ENCODE measurements around the gene ADAMTS6. TPM values are rescaled to one million over a fixed set of nuclear protein-coding genes. Genes with fewer than 3 reads are reported as not detected.

ADAMTS6 gene
- total RNA-seq, 1 experiment from 2014 or later, result 2.8 TPM

- Mint-ChIP-seq H3K4me3 (peak overlapping the region; percentile 77), H3K27ac (peak overlapping the region; percentile 97), H3K4me1 (peaks cover 33% of the 10 kb centered on the region), H3K36me3 (no peaks in the 10 kb centered on the region), H3K9me3 (no peaks in the 10 kb centered on the region), H3K27me3 (ENCODE audit: low read depth) (peaks cover 6% of the 10 kb centered on the region)
- ChIA-PET CTCF (interaction anchor here (1.0 to 6.6 kb wide), 6 partner anchors 67 to 380 kb away, joined by 3 to 66 read pairs (median 4); partner anchors contain the start of gene ADAMTS6), POLR2A (interaction anchor here (0.7 to 2.0 kb wide), 6 partner anchors 40 to 620 kb away, joined by 3 to 13 read pairs (median 5); partner anchors contain the start of gene ADAMTS6)
- ATAC-seq (peak; percentile 13), DNase-seq (ENCODE audit: low spot score) (no peak)
- TF ChIP-seq ZNF138 (CRISPR knock-in tag; conservative IDR thresholded peaks at IDR 0.05) (no peak), ELF4 (CRISPR knock-in tag; IDR thresholded peaks at IDR 0.05; ENCODE audit: low read depth) (no peak), PRDM15 (CRISPR knock-in tag; IDR thresholded peaks at IDR 0.05) (no peak), ZMAT4 (CRISPR knock-in tag; IDR thresholded peaks at IDR 0.05) (no peak), HMGXB4 (CRISPR knock-in tag; IDR thresholded peaks at IDR 0.05) (no peak), HMGA2 (CRISPR knock-in tag; IDR thresholded peaks at IDR 0.05) (no peak), SMAD4 (CRISPR knock-in tag; IDR thresholded peaks at IDR 0.05) (no peak), NFYB (CRISPR knock-in tag; conservative IDR thresholded peaks at IDR 0.05; ENCODE audit: low read depth) (no peak), FOXK1 (CRISPR knock-in tag; IDR thresholded peaks at IDR 0.05) (no peak), TEAD4 (CRISPR knock-in tag; IDR thresholded peaks at IDR 0.05) (no peak), ERG (CRISPR knock-in tag; IDR thresholded peaks at IDR 0.05) (no peak), E2F4 (CRISPR knock-in tag; IDR thresholded peaks at IDR 0.05; ENCODE audit: borderline replicate concordance, low read depth) (no peak), IRF1 (CRISPR knock-in tag; IDR thresholded peaks at IDR 0.05) (no peak), ZSCAN18 (CRISPR knock-in tag; IDR thresholded peaks at IDR 0.05) (no peak), ZNF317 (CRISPR knock-in tag; IDR thresholded peaks at IDR 0.05; ENCODE audit: borderline replicate concordance, low read depth) (no peak), FOXP1 (CRISPR knock-in tag; IDR thresholded peaks at IDR 0.05; ENCODE audit: borderline replicate concordance) (no peak; the same call in 1 of the 2 replicates), ZNF425 (CRISPR knock-in tag; conservative IDR thresholded peaks at IDR 0.05) (no peak), ZBTB21 (CRISPR knock-in tag; IDR thresholded peaks at IDR 0.05; ENCODE audit: borderline replicate concordance) (no peak), GABPB1 (CRISPR knock-in tag; IDR thresholded peaks at IDR 0.05) (no peak), JAZF1 (CRISPR knock-in tag; IDR thresholded peaks at IDR 0.05) (no peak)
Measured at GRCh38 chr5:65102371-65102975, 379.2 kb downstream of the ADAMTS6 start.
